K562 (cell line): Measurements from ENCODE around the gene PSMD9. TPM values are rescaled to one million over a fixed set of nuclear protein-coding genes. Genes with fewer than 3 reads are reported as not detected.
A peak's percentile ranks its signal among the peaks of the same experiment; 100 is the strongest.

Experiments used
- ATAC-seq: fragments of 200-7000 bp; cut with Tn5 transposase; 3 replicates; pipeline ENCODE4 v1.9.1; 2020; ENCODE audit warnings: moderate library complexity
- BruUV-seq: library from RNA; stranded (reverse); fragments of 400-500 nt; replicated peaks from 2 replicates; lab custom pipeline; 2021; lab: Mats Ljungman, UMichigan
- CTCF ChIA-PET: fragments of 300-600 bp; formaldehyde crosslinking; extraction: SDS; loops from one replicate; lab custom pipeline; 2021; ENCODE audit warnings: low intra/inter-chr PET ratio; lab: Yijun Ruan, JAX
- POLR2A ChIA-PET: fragments of 300-600, 350-650 bp; sonication (Branson Sonifier 250); formaldehyde crosslinking; extraction: SDS; loops from one replicate; lab custom pipeline; 2021; ENCODE audit warnings: antibody characterized with exemption, inconsistent platforms; lab: Yijun Ruan, JAX
- DNase-seq, 4 experiments: peaks; one replicate each; pipeline versions ENCODE4 v3.0.0 to v3.0.0-alpha.2; 2011 to 2018; ENCODE audit warnings: low spot score in 3 of 4, mixed read lengths in 3 of 4; ENCODE audit errors: extremely low read depth in 1 of 4
- FAIRE-seq: peaks from 2 replicates; lab custom pipeline; 2011; peaks lifted over from hg19 to GRCh38; lab: Jason Lieb, UNC
- H2AFZ ChIP-seq: 2 replicates; pipeline ENCODE4 v1.6.0; 2011; ENCODE audit warnings: low read depth, low read length, control low read depth, inconsistent platforms
- H3K27ac ChIP-seq: fragments of 200-600 bp; 3 replicates; pipeline ENCODE4 v1.8.0; 2011; ENCODE audit warnings: low read depth, mild to moderate bottlenecking, control low read depth, inconsistent platforms, low read length, moderate library complexity, mixed read lengths; ENCODE audit errors: extremely low read depth
- H3K27me3 ChIP-seq, 2 experiments: fragments of 300-600 bp in 1 of 2; 2 replicates in 1 of 2; 3 replicates in 1 of 2; pipeline versions ENCODE4 v1.6.0 to v1.8.0; 2011; ENCODE audit warnings: inconsistent platforms in 2 of 2, low read length in 2 of 2, mild to moderate bottlenecking in 1 of 2, mixed read lengths in 1 of 2, moderate library complexity in 1 of 2; ENCODE audit not compliant: control insufficient read depth in 2 of 2, insufficient read depth in 2 of 2
- H3K36me3 ChIP-seq: fragments of 300-600 bp; 3 replicates; pipeline ENCODE4 v1.8.0; 2011; ENCODE audit warnings: mild to moderate bottlenecking, low read length, inconsistent platforms; ENCODE audit not compliant: control insufficient read depth, insufficient read depth
- H3K4me1 ChIP-seq, 2 experiments: fragments of 200-600 bp in 1 of 2; replicated peaks in 1 of 2; 2 replicates in 1 of 2; 3 replicates in 1 of 2; pipeline versions ENCODE4 v1.5.1 to v1.8.0; 2011; ENCODE audit warnings: inconsistent platforms in 2 of 2, low read length in 2 of 2, mild to moderate bottlenecking in 1 of 2, mixed read lengths in 1 of 2, moderate library complexity in 1 of 2; ENCODE audit not compliant: control insufficient read depth in 2 of 2, insufficient read depth in 2 of 2
- H3K4me2 ChIP-seq: 2 replicates; pipeline ENCODE4 v1.6.1; 2011; ENCODE audit warnings: low read length, control low read depth, inconsistent platforms, mixed read lengths; ENCODE audit not compliant: insufficient read depth
- H3K4me3 ChIP-seq: fragments of 200-600 bp; sonication (generic), shearing (Covaris generic); 2 replicates; pipeline ENCODE4 v1.5.1; 2016; ENCODE audit warnings: control low read depth, inconsistent platforms
- H3K79me2 ChIP-seq: fragments of 200-600 bp; 3 replicates; pipeline ENCODE4 v1.8.0; 2011; ENCODE audit warnings: low read length, inconsistent platforms; ENCODE audit not compliant: control insufficient read depth, insufficient read depth
- H3K9ac ChIP-seq, 2 experiments: 2 replicates each; pipeline versions ENCODE4 v1.6.0 to v1.6.1; 2011; ENCODE audit warnings: low read depth in 2 of 2, low read length in 2 of 2, control low read depth in 1 of 2, inconsistent platforms in 1 of 2, mild to moderate bottlenecking in 1 of 2, mixed read lengths in 1 of 2; ENCODE audit not compliant: insufficient read depth in 1 of 2
- H3K9me1 ChIP-seq: one replicate; pipeline ENCODE4 v1.6.0; 2011; ENCODE audit warnings: inconsistent platforms, mild to moderate bottlenecking, low read length, moderate library complexity; ENCODE audit not compliant: control insufficient read depth, insufficient read depth
- H3K9me3 ChIP-seq: replicated peaks from 2 replicates; pipeline ENCODE4 v1.5.1; 2011; ENCODE audit warnings: low read depth, low read length, inconsistent platforms; ENCODE audit not compliant: control insufficient read depth, insufficient read depth
- H4K20me1 ChIP-seq: replicated peaks from 2 replicates; pipeline ENCODE4 v1.6.1; 2011; ENCODE audit warnings: low read length, inconsistent platforms, mixed read lengths; ENCODE audit not compliant: control insufficient read depth, insufficient read depth
- HDGF ChIP-seq: fragments of 450-650 bp; IDR thresholded peaks from 2 replicates; pipeline ENCODE4 v1.6.1; 2016
- MYBL2 ChIP-seq, 2 experiments: fragments of 450-650 bp in 1 of 2; sonication (generic) in 1 of 2; formaldehyde crosslinking in 1 of 2; IDR thresholded peaks; 2 replicates each; pipeline versions ENCODE4 v1.6.1 to v1.8.1; 2017 to 2022; ENCODE audit warnings: borderline replicate concordance in 1 of 2, inconsistent platforms in 1 of 2, low read depth in 1 of 2, mild to moderate bottlenecking in 1 of 2, missing genetic modification reagents in 1 of 2, moderate library complexity in 1 of 2
- SIX5 ChIP-seq, 2 experiments: IDR thresholded peaks; 2 replicates each; pipeline ENCODE4 v1.6.1; 2011; ENCODE audit warnings: low read length in 2 of 2, borderline replicate concordance in 1 of 2, low read depth in 1 of 2, mild to moderate bottlenecking in 1 of 2, moderate library complexity in 1 of 2; ENCODE audit not compliant: insufficient read depth in 1 of 2
- SMARCA4 ChIP-seq: fragments of 450-650 bp; IDR thresholded peaks from 2 replicates; pipeline ENCODE4 v1.6.1; 2016
- TCFL5 ChIP-seq: fragments of 250-450 bp; sonication (Bioruptor Pico); conservative IDR thresholded peaks from 2 replicates; pipeline ENCODE4 v1.6.1; 2021; ENCODE audit warnings: mild to moderate bottlenecking, moderate library complexity, matching md5 sums
- ZNF124 ChIP-seq: sonication (generic); formaldehyde crosslinking; IDR thresholded peaks from 2 replicates; pipeline ENCODE4 v1.8.1; 2022; ENCODE audit warnings: missing genetic modification reagents
- ZNF175 ChIP-seq: fragments of 200-800 bp; sonication (Bioruptor generic); IDR thresholded peaks from 2 replicates; pipeline ENCODE4 v1.6.1; 2016; ENCODE audit warnings: low read depth, mild to moderate bottlenecking, missing genetic modification characterization, missing compliant biosample characterization
- ZNF277 ChIP-seq: fragments of 250-450 bp; sonication (Bioruptor Pico); IDR thresholded peaks from 2 replicates; pipeline ENCODE4 v1.8.0; 2022; ENCODE audit warnings: inconsistent platforms, mild to moderate bottlenecking, moderate library complexity, borderline replicate concordance
- WGBS: fragments of 100-300 bp; shearing (Covaris generic); methylation state at CpG from one replicate; pipeline ENCODE4 v1.1.6; 2016; ENCODE audit warnings: low coverage, mixed read lengths; ENCODE audit not compliant: insufficient coverage; ENCODE audit errors: missing lambda C conversion rate; 5-methylcytosine and 5-hydroxymethylcytosine counted together
- in situ Hi-C: fragments of 300-500 bp; cut with MboI; formaldehyde crosslinking; loops from 4 replicates; pipeline ENCODE4 v1.15.0; 2018; ENCODE audit warnings: inconsistent platforms, mixed read lengths
- intact Hi-C: fragments of 100-400 bp; cut with micrococcal nuclease; formaldehyde crosslinking; loops from 2 replicates; pipeline ENCODE4 v1.14.2; 2022
- polyA plus RNA-seq, 8 experiments: library from polyadenylated mRNA; depleted of rRNA in 4 of 8; stranded (reverse) in 5 of 8; unstranded in 3 of 8; fragments of >200 nt; fragmentation: Nextera tagmentation in 2 of 8; fragmentation: Illumina TruSeq in 1 of 8; extraction: Ambion mirVana in 2 of 8; extraction: Trizol in 1 of 8; gene quantifications; 2 replicates each; pipeline versions ENCODE4 v1.2.1 to v1.2.3, GENCODE V29; 2011 to 2014; ENCODE audit warnings: inconsistent platforms in 1 of 8, missing spikeins in 1 of 8
- total RNA-seq, 7 experiments: library from RNA; depleted of rRNA in 6 of 7; stranded (reverse); fragments of >200 nt in 6 of 7; fragmentation: Illumina TruSeq in 2 of 7; extraction: Trizol in 2 of 7; gene quantifications; 2 replicates each; pipeline versions ENCODE4 v1.2.1 to v1.2.3, GENCODE V29; 2011 to 2021; ENCODE audit warnings: low replicate concordance in 1 of 7
- TF ChIP-seq, protein P1 (sequence below): fragments of 450-650 bp; IDR thresholded peaks from 2 replicates; pipeline ENCODE4 v1.6.1; 2016; ENCODE audit warnings: antibody characterized with exemption
- TF ChIP-seq, protein P2 (sequence below): sonication (generic); formaldehyde crosslinking; IDR thresholded peaks from 2 replicates; pipeline ENCODE4 v1.8.0; 2022; ENCODE audit warnings: mild to moderate bottlenecking, missing genetic modification reagents, borderline replicate concordance
- TF ChIP-seq, protein P3 (sequence below), 2 experiments: fragments of 450-650 bp; conservative IDR thresholded peaks; 2 replicates each; pipeline ENCODE4 v1.6.1; 2017; ENCODE audit warnings: mild to moderate bottlenecking in 2 of 2, moderate library complexity in 2 of 2

The PSMD9 gene
- total and polyA plus RNA-seq, 9 of the 15 experiments (the other 6 are each of a cell fraction or from before 2014, with no cell fraction given): 12.2 to 143 (median 61.3) TPM

- TF ChIP-seq ZNF277 (no peak), MYBL2 (IDR thresholded peaks at IDR 0.05; ENCODE audit: low read depth) (peak; percentile 62), MYBL2 (CRISPR knock-in tag; IDR thresholded peaks at IDR 0.05; ENCODE audit: borderline replicate concordance) (no peak), HDGF (0 out of 2 replicates have a peak, but pooled peaks have one; percentile 57), SMARCA4 (peak; percentile 70; the same call in 1 of the 2 replicates)
- TF ChIP-seq, protein P1, sequence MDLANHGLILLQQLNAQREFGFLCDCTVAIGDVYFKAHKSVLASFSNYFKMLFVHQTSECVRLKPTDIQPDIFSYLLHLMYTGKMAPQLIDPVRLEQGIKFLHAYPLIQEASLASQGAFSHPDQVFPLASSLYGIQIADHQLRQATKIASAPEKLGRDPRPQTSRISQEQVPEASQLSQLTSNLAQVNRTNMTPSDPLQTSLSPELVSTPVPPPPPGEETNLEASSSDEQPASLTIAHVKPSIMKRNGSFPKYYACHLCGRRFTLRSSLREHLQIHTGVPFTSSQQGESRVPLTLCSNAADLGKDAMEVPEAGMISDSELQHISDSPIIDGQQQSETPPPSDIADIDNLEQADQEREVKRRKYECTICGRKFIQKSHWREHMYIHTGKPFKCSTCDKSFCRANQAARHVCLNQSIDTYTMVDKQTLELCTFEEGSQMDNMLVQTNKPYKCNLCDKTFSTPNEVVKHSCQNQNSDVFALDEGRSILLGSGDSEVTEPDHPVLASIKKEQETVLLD: peak; percentile 27; the same call in 1 of the 2 replicates
Observed at GRCh38 chr12:121926874-121927706, 38.5 kb downstream of the PSMD9 start (continued).

- Histone ChIP-seq H3K27ac (peak overlapping the region; percentile 41; the same call in 2 of the 3 replicates), H3K9ac (0 out of 4 replicates have a peak overlapping the region, but pooled peaks of 1 of the 2 experiments have one; percentile 4), H2AFZ (peak overlapping the region; percentile 80), H4K20me1 (no peaks in the 10 kb centered on the region), H3K4me3 (no peak overlapping the region), H3K79me2 (no peaks in the 10 kb centered on the region), H3K4me1 (peaks cover 12 to 15% of the 10 kb centered on the region in 2 experiments), H3K4me2 (peak overlapping the region; percentile 23; the same call in 1 of the 2 replicates), H3K36me3 (peaks cover 6% of the 10 kb centered on the region; the same call in 1 of the 3 replicates), H3K9me1 (no peaks in the 10 kb centered on the region), H3K9me3 (no peaks in the 10 kb centered on the region), H3K27me3 (no peaks in the 10 kb centered on the region)
- in situ Hi-C loops (no loop called here), intact Hi-C loops (no loop called here)
- CTCF ChIA-PET: interaction anchor here (0.6 kb wide), 1 partner anchor 44 kb away, joined by 3 read pairs; no protein-coding TSS in a partner anchor
- 30% methylated on average over 5 of the region's 5 CpGs for WGBS
- ATAC-seq (no peak), DNase-seq (no peak), FAIRE-seq (no peak)
- POLR2A ChIA-PET: interaction anchor here (0.6 to 0.7 kb wide), 2 partner anchors 37 to 47 kb away, joined by 3 read pairs; no protein-coding TSS in a partner anchor
- BruUV-seq: no TSS peak
- TF ChIP-seq, protein P2, sequence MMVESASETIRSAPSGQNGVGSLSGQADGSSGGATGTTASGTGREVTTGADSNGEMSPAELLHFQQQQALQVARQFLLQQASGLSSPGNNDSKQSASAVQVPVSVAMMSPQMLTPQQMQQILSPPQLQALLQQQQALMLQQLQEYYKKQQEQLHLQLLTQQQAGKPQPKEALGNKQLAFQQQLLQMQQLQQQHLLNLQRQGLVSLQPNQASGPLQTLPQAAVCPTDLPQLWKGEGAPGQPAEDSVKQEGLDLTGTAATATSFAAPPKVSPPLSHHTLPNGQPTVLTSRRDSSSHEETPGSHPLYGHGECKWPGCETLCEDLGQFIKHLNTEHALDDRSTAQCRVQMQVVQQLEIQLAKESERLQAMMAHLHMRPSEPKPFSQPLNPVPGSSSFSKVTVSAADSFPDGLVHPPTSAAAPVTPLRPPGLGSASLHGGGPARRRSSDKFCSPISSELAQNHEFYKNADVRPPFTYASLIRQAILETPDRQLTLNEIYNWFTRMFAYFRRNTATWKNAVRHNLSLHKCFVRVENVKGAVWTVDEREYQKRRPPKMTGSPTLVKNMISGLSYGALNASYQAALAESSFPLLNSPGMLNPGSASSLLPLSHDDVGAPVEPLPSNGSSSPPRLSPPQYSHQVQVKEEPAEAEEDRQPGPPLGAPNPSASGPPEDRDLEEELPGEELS (CRISPR knock-in tag): no peak
- TF ChIP-seq TCFL5 (CRISPR knock-in tag) (no peak), ZNF124 (CRISPR knock-in tag) (no peak), SIX5 (IDR thresholded peaks at IDR 0.05; ENCODE audit: borderline replicate concordance in 1 of 2, insufficient read depth in 1 of 2, low read depth in 1 of 2, low read length in 2 of 2) (no peak), ZNF175 (no peak)
- TF ChIP-seq, protein P3, sequence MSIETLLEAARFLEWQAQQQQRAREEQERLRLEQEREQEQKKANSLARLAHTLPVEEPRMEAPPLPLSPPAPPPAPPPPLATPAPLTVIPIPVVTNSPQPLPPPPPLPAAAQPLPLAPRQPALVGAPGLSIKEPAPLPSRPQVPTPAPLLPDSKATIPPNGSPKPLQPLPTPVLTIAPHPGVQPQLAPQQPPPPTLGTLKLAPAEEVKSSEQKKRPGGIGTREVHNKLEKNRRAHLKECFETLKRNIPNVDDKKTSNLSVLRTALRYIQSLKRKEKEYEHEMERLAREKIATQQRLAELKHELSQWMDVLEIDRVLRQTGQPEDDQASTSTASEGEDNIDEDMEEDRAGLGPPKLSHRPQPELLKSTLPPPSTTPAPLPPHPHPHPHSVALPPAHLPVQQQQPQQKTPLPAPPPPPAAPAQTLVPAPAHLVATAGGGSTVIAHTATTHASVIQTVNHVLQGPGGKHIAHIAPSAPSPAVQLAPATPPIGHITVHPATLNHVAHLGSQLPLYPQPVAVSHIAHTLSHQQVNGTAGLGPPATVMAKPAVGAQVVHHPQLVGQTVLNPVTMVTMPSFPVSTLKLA (conservative IDR thresholded peaks at IDR 0.05): no peak
Observed at GRCh38 chr12:121927813-121928212, 39.2 kb downstream of the PSMD9 start.
